HG02943 (cell line): ENCODE data around the gene DOK6.

Experiments used
- ATAC-seq: cut with Tn5 transposase; IDR thresholded peaks from one replicate; pipeline ENCODE4 v1.9.1; 2021; ENCODE audit warnings: mild to moderate bottlenecking, low read depth, moderate library complexity; ENCODE audit not compliant: unreplicated experiment

Gene DOK6

GRCh38 chr18:69432847-69433246 lies 32.2 kb downstream of the DOK6 start:
- ATAC-seq: no peak

GRCh38 chr18:69435000-69435399 lies 34.3 kb downstream of the DOK6 start:
- no peak for ATAC-seq

- no peak for ATAC-seq
Observed at GRCh38 chr18:69444221-69444620, 43.5 kb downstream of the DOK6 start.

- no peak for ATAC-seq
Observed at GRCh38 chr18:69447886-69448285, 47.2 kb downstream of the DOK6 start.

- ATAC-seq: no peak
Observed at GRCh38 chr18:69455125-69455524, 54.4 kb downstream of the DOK6 start.

GRCh38 chr18:69469444-69469919 lies 68.8 kb downstream of the DOK6 start:
- ATAC-seq: no peak

GRCh38 chr18:69480460-69480859 lies 79.8 kb downstream of the DOK6 start:
- no peak for ATAC-seq

GRCh38 chr18:69483574-69483973 lies 82.9 kb downstream of the DOK6 start:
- ATAC-seq: no peak

GRCh38 chr18:69484699-69485396 lies 84.2 kb downstream of the DOK6 start:
- ATAC-seq: no peak

GRCh38 chr18:69487488-69488394 lies 87.1 kb downstream of the DOK6 start:
- no peak for ATAC-seq

GRCh38 chr18:69490072-69490471 lies 89.4 kb downstream of the DOK6 start:
- ATAC-seq: no peak

- no peak for ATAC-seq
Observed at GRCh38 chr18:69490813-69491212, 90.1 kb downstream of the DOK6 start.

GRCh38 chr18:69491576-69491975 lies 90.9 kb downstream of the DOK6 start:
- ATAC-seq: no peak

GRCh38 chr18:69492861-69493260 lies 92.2 kb downstream of the DOK6 start:
- ATAC-seq: no peak

- no peak for ATAC-seq
Observed at GRCh38 chr18:69494841-69495240, 94.2 kb downstream of the DOK6 start.

- ATAC-seq: no peak
Observed at GRCh38 chr18:69495338-69495737, 94.7 kb downstream of the DOK6 start.

GRCh38 chr18:69495841-69496533 lies 95.3 kb downstream of the DOK6 start:
- no peak for ATAC-seq

- no peak for ATAC-seq
Observed at GRCh38 chr18:69518989-69519388, 118.3 kb downstream of the DOK6 start.

GRCh38 chr18:69523582-69523981 lies 122.9 kb downstream of the DOK6 start:
- no peak for ATAC-seq

- no peak for ATAC-seq
Observed at GRCh38 chr18:69528435-69528834, 127.7 kb downstream of the DOK6 start.

GRCh38 chr18:69529151-69529550 lies 128.5 kb downstream of the DOK6 start:
- no peak for ATAC-seq
